NCI-H128 (cell line): ENCODE results near the gene PLPP7.
"Not testable (repeated sequence)": the region's sequence is repeated elsewhere in the genome, so short reads cannot be mapped to it uniquely, and the experiment has no call there.

Experiments
- DNase-seq: peaks from one replicate; lab custom pipeline; 2025; ENCODE audit not compliant: unreplicated experiment; lab: John Stamatoyannopoulos, UW

The PLPP7 gene

DNA sequence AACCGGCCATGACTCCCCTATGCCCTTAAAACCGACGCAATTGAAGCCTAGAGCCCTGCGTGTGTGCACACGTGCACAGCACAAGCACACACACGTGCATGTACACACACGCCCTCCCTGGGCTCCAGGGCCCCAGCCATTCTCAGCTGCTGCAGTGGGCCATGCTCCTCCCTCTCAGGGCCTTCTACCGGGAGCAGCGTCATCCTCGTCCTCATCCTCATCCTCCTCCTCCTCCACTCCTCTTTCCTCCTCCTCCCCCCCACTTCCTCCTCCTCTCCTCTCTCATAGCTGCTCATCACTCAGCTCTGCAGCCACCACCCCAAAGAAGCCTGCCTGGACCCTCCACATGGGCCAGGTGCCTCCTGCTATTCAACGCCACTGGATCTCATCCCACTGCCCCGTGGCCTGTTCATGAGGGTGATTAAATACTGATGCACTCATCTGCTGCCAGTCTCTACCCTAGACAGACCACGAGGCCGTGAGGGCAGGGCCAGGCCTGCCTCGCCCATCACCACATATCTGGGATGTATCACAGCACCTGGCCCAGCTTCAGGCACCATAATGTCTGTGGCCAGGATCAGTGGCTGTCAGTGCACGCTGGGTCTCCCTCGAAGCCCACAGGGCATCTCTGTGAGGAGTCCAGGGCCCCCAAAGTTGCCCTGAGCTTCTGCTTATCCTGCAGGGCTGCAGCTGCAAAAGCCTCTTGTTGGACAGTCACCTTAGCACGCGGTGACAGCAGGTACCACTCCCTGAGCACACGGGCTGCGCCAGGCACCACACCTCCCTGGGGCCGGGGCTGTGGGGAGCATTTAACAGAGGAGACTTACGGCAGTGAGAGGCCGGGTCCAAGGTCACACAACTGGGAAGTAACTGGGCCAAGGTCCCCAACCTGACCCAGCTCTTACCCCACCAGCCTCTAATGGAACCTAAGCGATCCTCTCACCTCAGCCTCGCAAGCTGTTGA, 23.0 kb upstream of the PLPP7 start:
- no peak for DNase-seq

GRCh38 chr9:131270171-131271015, 19.1 kb upstream of the PLPP7 start:
- no peak for DNase-seq

DNA sequence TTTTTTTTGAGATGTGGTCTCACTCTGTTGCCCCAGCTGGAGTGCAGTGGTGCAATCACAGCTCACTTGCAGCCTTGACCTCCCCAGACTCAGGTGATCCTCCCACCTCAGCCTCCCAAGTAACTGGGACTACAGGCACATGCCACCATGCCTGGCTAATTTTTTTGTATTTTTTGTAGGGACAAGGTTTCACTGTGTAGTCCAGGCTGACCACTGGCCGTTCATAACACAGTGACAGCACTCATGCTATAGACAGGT, 18.6 kb upstream of the PLPP7 start:
- not testable (repeated sequence) for DNase-seq

- no peak for DNase-seq
Observed at GRCh38 chr9:131271506-131271931, 18.0 kb upstream of the PLPP7 start.

DNA sequence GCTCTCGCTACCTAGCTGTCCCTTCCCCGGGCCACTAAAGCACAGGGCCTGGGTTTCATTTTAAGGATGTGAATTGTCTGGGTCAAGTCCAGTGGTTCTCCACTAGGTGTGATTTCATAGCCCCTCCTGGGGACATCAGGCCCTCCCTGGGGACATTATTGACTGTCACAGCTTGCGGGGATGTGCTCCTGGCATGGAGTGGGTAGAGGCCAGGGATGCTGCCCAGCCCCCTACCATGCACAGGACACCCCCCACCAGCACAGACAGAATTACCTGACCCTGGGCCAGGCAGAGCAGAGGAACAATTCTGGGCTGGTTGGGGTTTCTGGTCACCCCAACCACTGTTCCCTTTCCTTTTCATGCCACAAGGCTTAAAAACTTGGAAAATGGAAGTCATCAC, 17.3 kb upstream of the PLPP7 start:
- DNase-seq, result no peak

DNA sequence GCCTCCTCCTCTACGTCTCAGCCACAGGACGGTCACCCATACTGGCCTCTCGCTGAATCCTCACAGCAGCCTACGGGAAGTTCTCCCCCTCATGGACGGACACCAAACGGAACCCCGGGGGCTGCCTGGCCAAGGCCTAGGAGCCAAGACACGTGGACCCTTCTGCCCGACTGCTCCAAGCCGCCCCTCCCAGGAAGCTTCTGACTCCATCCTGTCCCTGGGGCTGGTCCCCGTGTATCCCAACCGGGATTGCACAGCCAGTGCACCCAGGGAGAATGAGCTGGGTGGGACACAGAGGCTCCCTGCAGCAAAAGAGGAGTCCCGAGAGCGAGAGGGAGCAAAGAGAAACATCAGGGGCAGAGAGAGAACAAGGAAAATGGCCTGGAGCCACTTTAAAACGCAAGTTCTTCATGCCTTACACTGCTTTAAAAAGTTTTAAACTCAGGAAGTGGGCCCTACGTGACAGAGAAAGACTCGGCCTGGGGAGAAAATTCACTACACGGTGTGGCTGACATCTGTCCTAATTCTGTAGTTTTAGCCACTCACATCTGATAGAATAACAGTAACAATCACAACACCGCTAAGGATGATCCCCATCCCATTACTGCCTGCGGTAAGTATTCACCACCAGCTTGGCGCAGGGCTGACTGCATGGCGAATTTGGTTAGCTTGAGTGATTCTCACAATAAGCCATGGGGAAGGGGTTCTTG, 16.2 kb upstream of the PLPP7 start:
- DNase-seq, result no peak

DNA sequence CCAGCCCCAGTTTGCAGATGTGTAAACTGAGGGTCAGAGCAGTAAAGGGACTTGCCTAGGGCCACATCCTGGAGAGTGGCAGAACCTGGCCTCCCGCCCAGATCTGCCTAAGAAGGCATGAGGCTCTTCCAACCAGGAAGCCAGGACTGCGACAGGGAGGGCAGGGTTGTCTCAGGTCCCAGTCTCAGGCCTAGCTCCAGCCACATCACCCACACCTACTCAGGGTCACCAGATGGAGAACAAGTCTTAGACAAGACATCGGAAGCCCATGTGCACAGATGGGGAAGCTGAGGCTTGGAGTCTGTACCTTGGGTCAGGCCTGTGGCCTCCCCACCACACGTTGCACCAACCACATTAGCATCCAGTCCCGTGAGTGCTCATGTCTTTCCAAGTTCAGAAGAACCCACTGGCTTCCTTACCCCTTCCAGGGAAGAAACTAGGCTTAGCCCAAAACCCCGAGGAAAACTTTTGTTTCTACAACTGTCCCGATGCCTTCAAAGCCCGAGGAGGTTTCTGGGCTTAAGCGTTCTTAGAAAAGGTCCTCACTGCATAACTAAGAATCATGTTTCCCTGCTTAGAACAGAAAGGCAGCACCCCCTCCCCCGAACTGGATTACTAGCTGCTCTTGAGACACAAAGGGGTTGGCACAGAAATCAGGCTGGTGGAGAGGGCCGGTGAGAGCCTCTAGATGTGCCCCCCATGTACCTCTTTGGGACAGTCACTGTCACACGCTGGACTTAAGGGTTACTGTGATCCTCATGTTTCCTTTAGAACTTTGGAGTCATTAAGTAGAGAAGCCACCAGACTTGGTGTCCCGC, 15.5 kb upstream of the PLPP7 start:
- DNase-seq, result no peak

DNA sequence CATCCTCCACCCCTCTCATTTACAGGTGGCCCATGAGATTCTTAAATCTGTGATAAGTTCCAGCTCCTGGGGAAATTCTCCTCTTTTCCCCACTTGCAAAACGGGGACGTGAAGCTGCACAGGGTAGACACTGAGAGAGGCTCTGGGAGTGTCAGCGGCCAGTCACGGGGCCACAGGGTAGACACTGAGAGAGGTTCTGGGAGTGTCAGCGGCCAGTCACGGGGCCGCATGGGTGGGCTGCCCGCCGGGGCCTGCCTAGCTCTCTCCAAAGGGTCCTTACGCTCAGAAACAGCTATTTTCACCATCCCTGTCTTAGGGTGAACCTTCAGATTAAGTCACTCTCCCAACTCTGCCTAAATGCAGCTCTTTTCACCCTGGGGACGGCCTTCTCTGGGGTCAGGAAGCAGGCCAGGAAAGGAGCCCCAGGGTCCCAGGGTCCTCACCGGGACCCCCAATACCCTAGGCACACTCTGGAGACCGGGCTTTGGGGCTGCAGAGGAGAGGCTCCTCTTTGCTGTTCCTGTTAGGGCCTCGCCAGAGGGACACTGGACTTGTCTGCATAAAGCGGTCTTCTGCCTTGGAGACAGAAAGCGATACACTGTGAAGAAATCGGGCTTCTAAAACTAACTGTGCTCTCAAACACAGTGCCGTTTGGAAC, 14.7 kb upstream of the PLPP7 start:
- no peak for DNase-seq

- no peak for DNase-seq
Observed at GRCh38 chr9:131275332-131276093, 14.0 kb upstream of the PLPP7 start.

DNA sequence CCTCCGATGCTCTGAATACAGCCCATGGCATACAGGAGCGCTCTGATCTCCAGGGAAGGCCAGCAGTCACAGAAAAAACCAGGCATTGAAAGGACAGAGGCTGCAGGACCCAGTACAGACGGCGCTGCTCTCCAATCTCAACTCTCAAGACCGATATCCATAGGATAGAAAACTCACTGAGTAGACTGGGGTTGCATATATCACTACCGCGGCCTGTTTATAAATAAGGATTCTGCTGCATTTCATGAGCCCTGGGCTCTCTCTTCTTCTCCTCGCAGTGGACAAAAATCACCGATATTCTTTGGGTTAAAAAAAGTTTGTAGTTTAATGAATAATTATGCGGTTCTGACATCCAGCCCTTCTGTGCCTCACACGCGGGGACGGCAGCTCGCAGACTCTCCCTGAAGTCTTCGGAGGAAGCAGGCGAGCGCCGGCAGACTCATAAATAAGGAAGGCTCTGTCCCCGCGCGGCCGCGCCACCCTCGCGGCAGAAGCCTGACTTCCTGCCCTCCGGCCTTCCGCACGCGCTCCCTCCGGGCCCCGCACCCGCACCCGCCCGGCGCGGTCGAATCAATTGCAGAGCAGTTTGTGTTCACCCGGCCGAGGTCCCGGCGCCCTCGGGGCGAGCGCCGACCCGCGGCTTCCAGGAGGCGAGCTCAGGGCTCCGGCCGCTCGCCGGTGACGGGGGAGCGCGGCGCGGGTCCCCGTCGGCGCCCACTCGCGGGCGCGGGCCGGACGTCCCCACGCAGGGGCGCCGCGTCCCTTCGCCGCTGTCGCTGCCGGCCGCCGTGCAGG, 13.2 kb upstream of the PLPP7 start, which contains the start of gene FAM78A:
Gene FAM78A (minus strand): TSS at position 417 of the 795 bp plus-strand sequence. CDS start 331 bp downstream, at position 86.
- no peak for DNase-seq

DNA sequence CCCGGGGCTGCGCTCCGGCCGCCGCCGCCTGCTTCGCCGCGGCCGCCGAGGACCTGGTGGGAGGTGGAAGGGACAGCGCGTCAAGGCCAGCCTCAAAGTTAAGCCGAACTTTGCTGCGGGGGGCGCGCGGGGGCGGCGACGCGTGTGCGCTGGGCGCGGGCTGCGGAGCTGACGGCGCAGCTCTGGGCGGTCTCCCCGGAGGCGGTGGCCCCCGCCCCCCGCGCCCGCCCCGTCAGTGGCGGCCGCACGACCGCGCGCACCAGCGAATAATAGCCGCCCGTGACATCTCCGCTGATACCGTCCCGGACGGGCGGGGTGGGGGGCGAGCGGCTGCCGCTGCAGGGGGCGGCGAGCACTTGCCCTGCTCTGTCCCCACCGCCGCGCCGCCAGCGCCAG, 12.6 kb upstream of the PLPP7 start:
- DNase-seq, result no peak

GRCh38 chr9:131277287-131277909, 12.1 kb upstream of the PLPP7 start:
- no peak for DNase-seq

DNA sequence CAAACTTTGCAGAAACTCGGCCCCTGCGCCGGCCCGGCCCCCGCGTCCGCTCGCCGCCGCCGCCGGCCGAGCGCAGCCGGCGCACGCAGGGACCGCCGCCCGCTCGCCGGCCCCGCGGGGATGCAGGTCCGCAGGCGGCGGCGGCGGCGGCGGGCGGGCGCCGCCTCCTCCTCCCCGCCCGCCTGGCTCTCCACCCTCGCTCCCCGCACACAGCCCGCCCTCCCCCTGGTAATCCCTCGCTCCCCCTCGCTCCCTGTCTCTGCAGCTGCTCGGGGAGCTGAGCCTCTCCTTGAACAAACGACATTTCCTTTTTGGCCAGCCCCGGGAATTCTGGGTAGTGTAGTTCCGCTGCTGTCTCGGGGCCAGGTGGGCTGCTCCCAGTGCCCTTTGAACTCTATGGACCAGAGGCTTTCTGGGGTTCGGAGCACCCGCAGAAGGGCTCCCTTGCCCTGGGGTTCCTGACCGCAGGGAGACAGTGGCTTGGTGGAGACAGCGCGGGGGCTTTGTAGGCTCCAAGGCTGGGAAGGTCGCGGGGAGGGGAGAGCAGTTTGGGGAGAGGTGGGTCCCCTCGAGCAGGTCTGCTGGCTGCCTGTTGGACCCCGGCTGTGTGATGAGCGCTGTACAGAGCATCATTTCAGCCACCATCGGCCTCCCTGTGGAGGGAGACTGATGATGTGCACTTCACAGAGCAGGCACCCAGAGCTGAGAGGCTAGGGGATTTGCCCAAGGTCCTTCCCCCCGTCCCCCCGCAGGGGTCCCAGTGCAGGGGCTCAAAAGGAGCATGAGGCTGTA, 11.4 kb upstream of the PLPP7 start:
- DNase-seq, result peak; percentile 53

GRCh38 chr9:131278702-131279111, 10.8 kb upstream of the PLPP7 start:
- no peak for DNase-seq

DNA sequence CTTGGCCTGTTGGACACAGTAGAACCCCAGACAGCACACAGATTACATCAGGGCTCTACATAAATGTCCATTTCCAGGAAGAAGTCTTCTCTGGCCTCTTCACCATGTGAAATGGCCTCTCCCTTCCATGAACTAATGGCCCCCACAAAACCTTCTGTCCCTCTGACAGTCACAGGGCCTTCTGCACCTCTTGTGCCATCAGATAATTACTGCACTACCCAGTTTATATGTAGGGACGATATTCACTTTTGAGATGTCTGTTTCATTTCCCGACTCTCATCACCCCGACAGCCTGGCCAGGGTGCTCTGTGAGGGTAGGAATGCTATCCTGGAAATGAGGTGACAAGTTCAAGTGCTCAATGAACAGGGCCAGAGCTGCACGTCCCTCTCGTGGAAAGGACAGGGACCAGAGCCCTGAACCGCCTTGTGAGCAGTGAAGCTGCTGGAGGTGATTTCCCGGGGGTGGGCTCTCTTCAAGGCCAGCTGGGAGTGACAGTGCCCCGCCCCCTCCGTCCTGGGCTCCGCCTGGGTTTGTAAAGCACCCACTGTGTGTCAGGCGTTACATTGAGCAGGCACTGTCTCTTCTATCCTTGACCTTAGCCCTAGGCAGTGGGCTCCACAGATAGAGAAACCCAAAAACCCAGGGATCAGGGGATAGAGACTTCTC, 10.2 kb upstream of the PLPP7 start:
- no peak for DNase-seq

GRCh38 chr9:131279863-131280570, 9.5 kb upstream of the PLPP7 start:
- no peak for DNase-seq
